Transverse colon (tissue), 4 donors: ENCODE data around the gene VPS13C. TPM values are rescaled to one million over a fixed set of nuclear protein-coding genes. Genes with fewer than 3 reads are reported as not detected.

Experiments used
- DNase-seq: peaks from one replicate; pipeline ENCODE4 v3.0.0-alpha.2; 2019
- H3K27ac ChIP-seq, 4 donors: fragments of 200-600 bp; sonication (generic); 2 replicates each; pipeline ENCODE4 v1.5.1; 2016 to 2018; ENCODE audit warnings: inconsistent platforms in 4 of 4
- H3K27me3 ChIP-seq: fragments of 200-600 bp; sonication (generic); 2 replicates; pipeline ENCODE4 v1.5.1; 2017; ENCODE audit warnings: inconsistent platforms
- H3K36me3 ChIP-seq, 4 donors: fragments of 200-600 bp; sonication (generic); 2 replicates each; pipeline ENCODE4 v1.5.1; 2017 to 2019; ENCODE audit warnings: inconsistent platforms in 4 of 4
- H3K4me1 ChIP-seq, 4 donors: fragments of 200-600 bp; sonication (generic); 2 replicates each; pipeline ENCODE4 v1.5.1; 2017 to 2020; ENCODE audit warnings: inconsistent platforms in 4 of 4
- H3K4me3 ChIP-seq, 4 donors: fragments of 200-600 bp; sonication (generic); 1 replicate in 1 of 4; 2 replicates in 3 of 4; pipeline versions ENCODE4 v1.5.1 to v1.6.1; 2017 to 2019; ENCODE audit warnings: inconsistent platforms in 4 of 4
- H3K9me3 ChIP-seq, 2 donors: fragments of 200-600 bp; sonication (generic); 2 replicates each; pipeline ENCODE4 v1.5.1; 2017 to 2019; ENCODE audit warnings: inconsistent platforms in 2 of 2
- CTCF ChIP-seq, 5 experiments: fragments of 200-600 bp in 3 of 5; fragments of 450-650 bp in 2 of 5; sonication (generic) in 3 of 5; IDR thresholded peaks; 1 replicate in 2 of 5; 2 replicates in 3 of 5; pipeline ENCODE4 v1.5.1; 2016 to 2017; ENCODE audit warnings: antibody characterized with exemption in 5 of 5, inconsistent platforms in 3 of 5, mild to moderate bottlenecking in 2 of 5, moderate library complexity in 1 of 5
- EP300 ChIP-seq: sonication (generic); formaldehyde crosslinking; IDR thresholded peaks from one replicate; pipeline ENCODE4 v1.6.1; 2017; ENCODE audit warnings: antibody characterized with exemption, low read depth
- POLR2A ChIP-seq: fragments of 450-650 bp; IDR thresholded peaks from one replicate; pipeline ENCODE4 v1.6.1; 2016; ENCODE audit warnings: antibody characterized with exemption, mild to moderate bottlenecking, moderate library complexity
- POLR2AphosphoS5 ChIP-seq, 3 donors: sonication (generic); formaldehyde crosslinking; IDR thresholded peaks; one replicate each; pipeline ENCODE4 v1.6.1; 2016; ENCODE audit warnings: antibody characterized with exemption in 3 of 3
- WGBS, 2 donors: methylation state at CpG; one replicate each; pipeline ENCODE4 v1.1.5; 2018; ENCODE audit warnings: low coverage in 1 of 2; 5-methylcytosine and 5-hydroxymethylcytosine counted together
- in situ Hi-C, 4 donors: fragments of 200-750 bp; cut with MboI; loops; one replicate each; pipeline versions ENCODE4 v1.15.0 to v1.15.1; 2017; ENCODE audit warnings: low sequenced_read_pairs in 3 of 4, low pct_ligation_motif_present in 1 of 4, low pct_unique_long_range_greater_than_20kb in 1 of 4
- intact Hi-C: fragments of 100-400 bp; cut with DNase I; formaldehyde crosslinking; loops from one replicate; pipeline ENCODE4 v1.15.1; 2023; ENCODE audit warnings: low total_unique reads
- total RNA-seq, 4 donors: library from RNA; depleted of rRNA; stranded (reverse); fragments of >200 nt; gene quantifications; one replicate each; pipeline ENCODE4 v1.1.0, GENCODE V29; 2016

Gene VPS13C
- total RNA-seq, 4 donors from 2014 or later, result 48.3 to 105 (median 73.2) TPM

GRCh38 chr15:61820212-61820611 lies 240.0 kb downstream of the VPS13C start:
- no peaks in the 10 kb centered on the region for H3K36me3 ChIP-seq
- H3K4me1 ChIP-seq, result no peaks in the 10 kb centered on the region
- intact Hi-C loops, result no loop called here
- in situ Hi-C loops, result no loop called here
- DNase-seq, result no peak
- WGBS, 2 donors, result 73 to 80% methylated on average over 5 to 9 of the region's 9 CpGs
- H3K4me3 ChIP-seq, result no peak overlapping the region
- H3K9me3 ChIP-seq, result no peaks in the 10 kb centered on the region
- TF ChIP-seq EP300, result no peak
- no peak for TF ChIP-seq CTCF (IDR thresholded peaks at IDR 0.05)
- no peak for TF ChIP-seq POLR2AphosphoS5 (IDR thresholded peaks at IDR 0.05)
- TF ChIP-seq POLR2A, result no peak
- no peaks in the 10 kb centered on the region for H3K27me3 ChIP-seq
- H3K27ac ChIP-seq, result no peak overlapping the region

- Histone ChIP-seq H3K4me3 (no peak overlapping the region), H3K9me3 (no peaks in the 10 kb centered on the region), H3K27ac (no peak overlapping the region), H3K4me1 (no peaks in the 10 kb centered on the region), H3K27me3 (no peaks in the 10 kb centered on the region), H3K36me3 (no peaks in the 10 kb centered on the region)
- in situ Hi-C loops, result no loop called here
- WGBS, 2 donors, result 40 to 94% methylated on average over 1 to 9 of the region's 9 CpGs
- intact Hi-C loops, result no loop called here
- DNase-seq, result no peak
- TF ChIP-seq POLR2AphosphoS5 (IDR thresholded peaks at IDR 0.05) (no peak), CTCF (IDR thresholded peaks at IDR 0.05) (no peak), EP300 (no peak), POLR2A (no peak)
Observed at GRCh38 chr15:61819386-61819785, 240.9 kb downstream of the VPS13C start.

GRCh38 chr15:61818801-61819200 lies 241.4 kb downstream of the VPS13C start:
- H3K4me3 ChIP-seq, result no peak overlapping the region

GRCh38 chr15:61816856-61817255 lies 243.4 kb downstream of the VPS13C start:
- Histone ChIP-seq H3K27me3 (no peaks in the 10 kb centered on the region), H3K4me3 (no peak overlapping the region), H3K27ac (no peak overlapping the region), H3K36me3 (no peaks in the 10 kb centered on the region), H3K9me3 (no peaks in the 10 kb centered on the region), H3K4me1 (no peaks in the 10 kb centered on the region)
- in situ Hi-C loops, result no loop called here
- 75 to 80% methylated on average over 1 to 6 of the region's 7 CpGs for WGBS, 2 donors
- no peak for TF ChIP-seq POLR2A
- no peak for TF ChIP-seq EP300
- TF ChIP-seq POLR2AphosphoS5 (IDR thresholded peaks at IDR 0.05), result no peak
- no peak for TF ChIP-seq CTCF (IDR thresholded peaks at IDR 0.05)
- no peak for DNase-seq
- intact Hi-C loops, result no loop called here

More at GRCh38 chr15:61818801-61819200, 241.4 kb downstream of the VPS13C start:
- no peak for TF ChIP-seq POLR2A
- no peak for TF ChIP-seq CTCF (IDR thresholded peaks at IDR 0.05)
- TF ChIP-seq EP300, result no peak
- TF ChIP-seq POLR2AphosphoS5 (IDR thresholded peaks at IDR 0.05), result no peak
- H3K36me3 ChIP-seq, result no peaks in the 10 kb centered on the region
- H3K27ac ChIP-seq, result no peak overlapping the region
- no peaks in the 10 kb centered on the region for H3K27me3 ChIP-seq
- no peaks in the 10 kb centered on the region for H3K9me3 ChIP-seq
- WGBS, 2 donors, result 90 to 100% methylated on average over 2 of the region's 2 CpGs
- in situ Hi-C loops (no loop called here), intact Hi-C loops (no loop called here)
- DNase-seq, result no peak
- H3K4me1 ChIP-seq, result no peaks in the 10 kb centered on the region
